Measurements from ENCODE around the gene OR2T2.

The OR2T2 gene

DNA sequence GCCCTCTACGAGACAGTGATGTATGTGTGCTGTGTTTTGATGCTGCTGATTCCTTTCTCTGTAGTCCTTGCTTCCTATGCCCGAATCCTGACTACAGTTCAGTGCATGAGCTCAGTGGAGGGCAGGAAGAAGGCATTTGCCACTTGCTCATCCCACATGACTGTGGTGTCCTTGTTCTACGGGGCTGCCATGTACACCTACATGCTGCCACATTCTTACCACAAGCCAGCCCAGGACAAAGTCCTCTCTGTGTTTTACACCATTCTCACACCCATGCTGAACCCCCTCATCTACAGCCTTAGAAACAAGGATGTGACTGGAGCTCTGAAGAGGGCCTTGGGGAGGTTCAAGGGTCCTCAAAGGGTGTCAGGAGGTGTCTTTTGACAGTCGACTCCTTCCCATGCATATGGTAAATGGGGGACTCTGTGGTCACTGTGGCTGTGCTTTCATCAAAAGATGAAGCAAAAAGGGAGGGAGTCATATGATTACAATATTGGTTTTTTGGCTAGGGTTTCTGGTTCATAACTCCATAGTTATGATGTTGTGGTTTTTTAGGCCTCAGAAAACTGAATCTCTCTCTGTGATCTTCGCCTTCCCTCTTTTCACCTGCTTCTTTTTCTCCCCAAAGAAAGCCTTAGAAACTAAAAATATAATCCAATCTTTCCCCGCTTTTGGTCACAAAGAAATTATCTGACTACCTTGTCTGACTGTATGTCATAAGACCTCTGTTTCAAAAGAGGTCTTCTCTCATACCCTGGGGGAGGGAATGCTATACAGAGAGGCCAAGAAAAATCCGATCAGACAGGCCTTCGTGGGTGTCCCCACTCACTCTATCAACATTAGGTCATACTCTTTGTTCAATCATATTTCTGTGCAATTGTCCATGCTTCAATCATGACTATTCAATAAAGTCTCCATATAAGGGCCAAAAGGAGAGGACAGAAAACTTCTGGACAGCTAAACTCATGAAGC is 38.4 kb upstream of the OR2T2 start:
- TF ChIP-seq, protein P1, sequence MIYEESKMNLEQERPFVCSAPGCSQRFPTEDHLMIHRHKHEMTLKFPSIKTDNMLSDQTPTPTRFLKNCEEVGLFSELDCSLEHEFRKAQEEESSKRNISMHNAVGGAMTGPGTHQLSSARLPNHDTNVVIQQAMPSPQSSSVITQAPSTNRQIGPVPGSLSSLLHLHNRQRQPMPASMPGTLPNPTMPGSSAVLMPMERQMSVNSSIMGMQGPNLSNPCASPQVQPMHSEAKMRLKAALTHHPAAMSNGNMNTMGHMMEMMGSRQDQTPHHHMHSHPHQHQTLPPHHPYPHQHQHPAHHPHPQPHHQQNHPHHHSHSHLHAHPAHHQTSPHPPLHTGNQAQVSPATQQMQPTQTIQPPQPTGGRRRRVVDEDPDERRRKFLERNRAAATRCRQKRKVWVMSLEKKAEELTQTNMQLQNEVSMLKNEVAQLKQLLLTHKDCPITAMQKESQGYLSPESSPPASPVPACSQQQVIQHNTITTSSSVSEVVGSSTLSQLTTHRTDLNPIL (CRISPR knock-in tag; IDR thresholded peaks at IDR 0.05; ENCODE audit: low read depth): no peak
- TF ChIP-seq ISL1 (CRISPR knock-in tag; IDR thresholded peaks at IDR 0.05): no peak
- TF ChIP-seq, protein P2, sequence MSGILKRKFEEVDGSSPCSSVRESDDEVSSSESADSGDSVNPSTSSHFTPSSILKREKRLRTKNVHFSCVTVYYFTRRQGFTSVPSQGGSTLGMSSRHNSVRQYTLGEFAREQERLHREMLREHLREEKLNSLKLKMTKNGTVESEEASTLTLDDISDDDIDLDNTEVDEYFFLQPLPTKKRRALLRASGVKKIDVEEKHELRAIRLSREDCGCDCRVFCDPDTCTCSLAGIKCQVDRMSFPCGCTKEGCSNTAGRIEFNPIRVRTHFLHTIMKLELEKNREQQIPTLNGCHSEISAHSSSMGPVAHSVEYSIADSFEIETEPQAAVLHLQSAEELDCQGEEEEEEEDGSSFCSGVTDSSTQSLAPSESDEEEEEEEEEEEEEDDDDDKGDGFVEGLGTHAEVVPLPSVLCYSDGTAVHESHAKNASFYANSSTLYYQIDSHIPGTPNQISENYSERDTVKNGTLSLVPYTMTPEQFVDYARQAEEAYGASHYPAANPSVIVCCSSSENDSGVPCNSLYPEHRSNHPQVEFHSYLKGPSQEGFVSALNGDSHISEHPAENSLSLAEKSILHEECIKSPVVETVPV (CRISPR knock-in tag; IDR thresholded peaks at IDR 0.05): no peak
- no peak for ATAC-seq

DNA sequence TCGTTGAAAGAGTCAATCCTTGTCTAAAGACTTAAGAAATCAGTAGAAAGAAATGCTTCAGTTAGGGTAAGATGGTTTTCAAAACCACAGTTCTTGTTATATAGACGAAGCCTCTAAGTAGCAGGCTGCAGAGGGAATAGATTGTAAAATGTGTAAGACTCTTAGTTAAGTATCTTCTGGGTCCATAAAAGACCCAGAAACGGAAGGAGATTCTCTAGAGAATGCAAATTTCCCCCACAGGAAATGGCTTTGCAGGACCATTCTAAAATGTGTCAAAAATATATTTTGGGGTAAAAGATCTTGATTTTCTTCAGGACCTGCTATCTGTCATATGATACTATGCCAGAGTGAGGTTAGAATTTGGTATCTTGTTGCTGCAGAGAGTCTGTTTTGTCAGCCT is 29.2 kb upstream of the OR2T2 start:
- no peak for ATAC-seq
- TF ChIP-seq, protein P3, sequence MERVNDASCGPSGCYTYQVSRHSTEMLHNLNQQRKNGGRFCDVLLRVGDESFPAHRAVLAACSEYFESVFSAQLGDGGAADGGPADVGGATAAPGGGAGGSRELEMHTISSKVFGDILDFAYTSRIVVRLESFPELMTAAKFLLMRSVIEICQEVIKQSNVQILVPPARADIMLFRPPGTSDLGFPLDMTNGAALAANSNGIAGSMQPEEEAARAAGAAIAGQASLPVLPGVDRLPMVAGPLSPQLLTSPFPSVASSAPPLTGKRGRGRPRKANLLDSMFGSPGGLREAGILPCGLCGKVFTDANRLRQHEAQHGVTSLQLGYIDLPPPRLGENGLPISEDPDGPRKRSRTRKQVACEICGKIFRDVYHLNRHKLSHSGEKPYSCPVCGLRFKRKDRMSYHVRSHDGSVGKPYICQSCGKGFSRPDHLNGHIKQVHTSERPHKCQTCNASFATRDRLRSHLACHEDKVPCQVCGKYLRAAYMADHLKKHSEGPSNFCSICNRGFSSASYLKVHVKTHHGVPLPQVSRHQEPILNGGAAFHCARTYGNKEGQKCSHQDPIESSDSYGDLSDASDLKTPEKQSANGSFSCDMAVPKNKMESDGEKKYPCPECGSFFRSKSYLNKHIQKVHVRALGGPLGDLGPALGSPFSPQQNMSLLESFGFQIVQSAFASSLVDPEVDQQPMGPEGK (CRISPR knock-in tag; IDR thresholded peaks at IDR 0.05; ENCODE audit: borderline replicate concordance): no peak
- TF ChIP-seq PPARA (CRISPR knock-in tag; IDR thresholded peaks at IDR 0.05; ENCODE audit: borderline replicate concordance): no peak
- TF ChIP-seq RARB (CRISPR knock-in tag; IDR thresholded peaks at IDR 0.05): no peak
- TF ChIP-seq, protein P4, sequence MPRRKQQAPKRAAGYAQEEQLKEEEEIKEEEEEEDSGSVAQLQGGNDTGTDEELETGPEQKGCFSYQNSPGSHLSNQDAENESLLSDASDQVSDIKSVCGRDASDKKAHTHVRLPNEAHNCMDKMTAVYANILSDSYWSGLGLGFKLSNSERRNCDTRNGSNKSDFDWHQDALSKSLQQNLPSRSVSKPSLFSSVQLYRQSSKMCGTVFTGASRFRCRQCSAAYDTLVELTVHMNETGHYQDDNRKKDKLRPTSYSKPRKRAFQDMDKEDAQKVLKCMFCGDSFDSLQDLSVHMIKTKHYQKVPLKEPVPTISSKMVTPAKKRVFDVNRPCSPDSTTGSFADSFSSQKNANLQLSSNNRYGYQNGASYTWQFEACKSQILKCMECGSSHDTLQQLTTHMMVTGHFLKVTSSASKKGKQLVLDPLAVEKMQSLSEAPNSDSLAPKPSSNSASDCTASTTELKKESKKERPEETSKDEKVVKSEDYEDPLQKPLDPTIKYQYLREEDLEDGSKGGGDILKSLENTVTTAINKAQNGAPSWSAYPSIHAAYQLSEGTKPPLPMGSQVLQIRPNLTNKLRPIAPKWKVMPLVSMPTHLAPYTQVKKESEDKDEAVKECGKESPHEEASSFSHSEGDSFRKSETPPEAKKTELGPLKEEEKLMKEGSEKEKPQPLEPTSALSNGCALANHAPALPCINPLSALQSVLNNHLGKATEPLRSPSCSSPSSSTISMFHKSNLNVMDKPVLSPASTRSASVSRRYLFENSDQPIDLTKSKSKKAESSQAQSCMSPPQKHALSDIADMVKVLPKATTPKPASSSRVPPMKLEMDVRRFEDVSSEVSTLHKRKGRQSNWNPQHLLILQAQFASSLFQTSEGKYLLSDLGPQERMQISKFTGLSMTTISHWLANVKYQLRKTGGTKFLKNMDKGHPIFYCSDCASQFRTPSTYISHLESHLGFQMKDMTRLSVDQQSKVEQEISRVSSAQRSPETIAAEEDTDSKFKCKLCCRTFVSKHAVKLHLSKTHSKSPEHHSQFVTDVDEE (CRISPR knock-in tag; IDR thresholded peaks at IDR 0.05): no peak
- TF ChIP-seq ZNF70 (CRISPR knock-in tag; IDR thresholded peaks at IDR 0.05): no peak
- TF ChIP-seq ZNF565 (CRISPR knock-in tag; conservative IDR thresholded peaks at IDR 0.05; ENCODE audit: low read depth): no peak
- TF ChIP-seq CSDC2 (CRISPR knock-in tag; IDR thresholded peaks at IDR 0.05): no peak
- no peak for TF ChIP-seq SNAI2 (CRISPR knock-in tag; IDR thresholded peaks at IDR 0.05)
- TF ChIP-seq GLIS3 (CRISPR knock-in tag; IDR thresholded peaks at IDR 0.05): no peak
- TF ChIP-seq OSR1 (CRISPR knock-in tag; IDR thresholded peaks at IDR 0.05): no peak
- no peak for TF ChIP-seq TOX (CRISPR knock-in tag; IDR thresholded peaks at IDR 0.05; ENCODE audit: borderline replicate concordance)
- TF ChIP-seq ESRRG (CRISPR knock-in tag; IDR thresholded peaks at IDR 0.05): no peak
- TF ChIP-seq ZNF8 (CRISPR knock-in tag; IDR thresholded peaks at IDR 0.05): no peak
- TF ChIP-seq ISL1 (CRISPR knock-in tag; IDR thresholded peaks at IDR 0.05): no peak
- no peak for TF ChIP-seq ZC3H10 (CRISPR knock-in tag; IDR thresholded peaks at IDR 0.05)
- TF ChIP-seq, protein P5, sequence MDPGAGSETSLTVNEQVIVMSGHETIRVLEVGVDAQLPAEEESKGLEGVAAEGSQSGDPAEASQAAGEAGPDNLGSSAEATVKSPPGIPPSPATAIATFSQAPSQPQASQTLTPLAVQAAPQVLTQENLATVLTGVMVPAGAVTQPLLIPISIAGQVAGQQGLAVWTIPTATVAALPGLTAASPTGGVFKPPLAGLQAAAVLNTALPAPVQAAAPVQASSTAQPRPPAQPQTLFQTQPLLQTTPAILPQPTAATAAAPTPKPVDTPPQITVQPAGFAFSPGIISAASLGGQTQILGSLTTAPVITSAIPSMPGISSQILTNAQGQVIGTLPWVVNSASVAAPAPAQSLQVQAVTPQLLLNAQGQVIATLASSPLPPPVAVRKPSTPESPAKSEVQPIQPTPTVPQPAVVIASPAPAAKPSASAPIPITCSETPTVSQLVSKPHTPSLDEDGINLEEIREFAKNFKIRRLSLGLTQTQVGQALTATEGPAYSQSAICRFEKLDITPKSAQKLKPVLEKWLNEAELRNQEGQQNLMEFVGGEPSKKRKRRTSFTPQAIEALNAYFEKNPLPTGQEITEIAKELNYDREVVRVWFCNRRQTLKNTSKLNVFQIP (CRISPR knock-in tag; IDR thresholded peaks at IDR 0.05; ENCODE audit: borderline replicate concordance, low read depth): no peak
- TF ChIP-seq, protein P1 (CRISPR knock-in tag; IDR thresholded peaks at IDR 0.05; ENCODE audit: low read depth): no peak
- TF ChIP-seq ZFP30 (CRISPR knock-in tag; IDR thresholded peaks at IDR 0.05): no peak
- no peak for TF ChIP-seq TCF4 (CRISPR knock-in tag; IDR thresholded peaks at IDR 0.05; ENCODE audit: borderline replicate concordance)

Measured in SK-N-SH treated with all-trans-retinoic acid at 6 μM for 48 hours (cell line).